Measurements from ENCODE around the gene TRIM38.

- TF ChIP-seq POLR2A (IDR thresholded peaks at IDR 0.05; ENCODE audit: low read depth, low read length) (no peak), POLR2AphosphoS5 (IDR thresholded peaks at IDR 0.05; ENCODE audit: low read depth, low read length) (no peak), TAF1 (IDR thresholded peaks at IDR 0.05; ENCODE audit: borderline replicate concordance, low read depth, low read length) (no peak)
These were observed 43.7 kb downstream of the TRIM38 start for GRCh38 chr6:26006086-26006939.
